ENCODE measurements around the gene SBK2.

Gene SBK2

GRCh38 chr19:55516878-55517620 lies 19.9 kb downstream of the SBK2 start:
- H2AFZ ChIP-seq (ENCODE audit: low read length), result peak overlapping the region; percentile 77
- H3K4me1 ChIP-seq (ENCODE audit: low read length), result no peaks in the 10 kb centered on the region
- no peak overlapping the region for H3K27ac ChIP-seq (ENCODE audit: low read length)
- H3K4me3 ChIP-seq (ENCODE audit: low read length), result peak overlapping the region; percentile 64
- no peaks in the 10 kb centered on the region for H4K20me1 ChIP-seq (ENCODE audit: insufficient read depth, low read length)
- peaks cover 63% of the 10 kb centered on the region for H3K27me3 ChIP-seq (replicated peaks; ENCODE audit: insufficient read depth, low read length)
- TF ChIP-seq EZH2phosphoT487 (IDR thresholded peaks at IDR 0.05; ENCODE audit: low read length) (no peak), EZH2 (optimal IDR thresholded peaks at IDR 0.05; ENCODE audit: low read depth, low read length) (no peak), CTCF (IDR thresholded peaks at IDR 0.05; ENCODE audit: low read length) (peak; percentile 83)
- no peaks in the 10 kb centered on the region for H3F3A ChIP-seq (ENCODE audit: insufficient read depth, low read length)
- H3K9ac ChIP-seq (ENCODE audit: low read length), result peak overlapping the region; percentile 34; the same call in 1 of the 2 replicates
- no peaks in the 10 kb centered on the region for H3K36me3 ChIP-seq (replicated peaks; ENCODE audit: insufficient read depth, low read length)
- no peaks in the 10 kb centered on the region for H3K9me2 ChIP-seq (replicated peaks; ENCODE audit: insufficient read depth, low read length)
- DNase-seq, result peak; percentile 86
- H3K79me2 ChIP-seq (ENCODE audit: low read length), result no peaks in the 10 kb centered on the region
- H3K9me3 ChIP-seq (replicated peaks; ENCODE audit: insufficient read depth, low read length), result no peaks in the 10 kb centered on the region
- H3K4me2 ChIP-seq (ENCODE audit: low read depth, low read length), result peak overlapping the region; percentile 90

GRCh38 chr19:55508120-55508519 lies 28.8 kb downstream of the SBK2 start:
- Histone ChIP-seq H3K4me1 (ENCODE audit: low read length) (peaks cover 4% of the 10 kb centered on the region; the same call in 1 of the 2 replicates), H3F3A (ENCODE audit: insufficient read depth, low read length) (no peaks in the 10 kb centered on the region), H4K20me1 (ENCODE audit: insufficient read depth, low read length) (no peaks in the 10 kb centered on the region), H3K4me2 (ENCODE audit: low read depth, low read length) (no peak overlapping the region), H3K36me3 (replicated peaks; ENCODE audit: insufficient read depth, low read length) (no peaks in the 10 kb centered on the region), H2AFZ (ENCODE audit: low read length) (no peak overlapping the region), H3K9me2 (replicated peaks; ENCODE audit: insufficient read depth, low read length) (no peaks in the 10 kb centered on the region), H3K9ac (ENCODE audit: low read length) (no peak overlapping the region), H3K79me2 (ENCODE audit: low read length) (no peaks in the 10 kb centered on the region), H3K27ac (ENCODE audit: low read length) (no peak overlapping the region), H3K4me3 (ENCODE audit: low read length) (no peak overlapping the region), H3K9me3 (replicated peaks; ENCODE audit: insufficient read depth, low read length) (no peaks in the 10 kb centered on the region), H3K27me3 (replicated peaks; ENCODE audit: insufficient read depth, low read length) (peaks cover 83% of the 10 kb centered on the region)
- TF ChIP-seq EZH2 (optimal IDR thresholded peaks at IDR 0.05; ENCODE audit: low read depth, low read length), result no peak
- TF ChIP-seq CTCF (IDR thresholded peaks at IDR 0.05; ENCODE audit: low read length), result no peak
- TF ChIP-seq EZH2phosphoT487 (IDR thresholded peaks at IDR 0.05; ENCODE audit: low read length), result no peak
- no peak for DNase-seq

- no peaks in the 10 kb centered on the region for H3F3A ChIP-seq (ENCODE audit: insufficient read depth, low read length)
- H2AFZ ChIP-seq (ENCODE audit: low read length), result no peak overlapping the region
- no peaks in the 10 kb centered on the region for H3K9me3 ChIP-seq (replicated peaks; ENCODE audit: insufficient read depth, low read length)
- TF ChIP-seq EZH2phosphoT487 (IDR thresholded peaks at IDR 0.05; ENCODE audit: low read length), result no peak
- no peak for TF ChIP-seq CTCF (IDR thresholded peaks at IDR 0.05; ENCODE audit: low read length)
- no peak for TF ChIP-seq EZH2 (optimal IDR thresholded peaks at IDR 0.05; ENCODE audit: low read depth, low read length)
- H3K9ac ChIP-seq (ENCODE audit: low read length), result no peak overlapping the region
- no peak overlapping the region for H3K27ac ChIP-seq (ENCODE audit: low read length)
- no peaks in the 10 kb centered on the region for H3K9me2 ChIP-seq (replicated peaks; ENCODE audit: insufficient read depth, low read length)
- no peaks in the 10 kb centered on the region for H4K20me1 ChIP-seq (ENCODE audit: insufficient read depth, low read length)
- peaks cover 82% of the 10 kb centered on the region for H3K27me3 ChIP-seq (replicated peaks; ENCODE audit: insufficient read depth, low read length)
- peaks cover 9% of the 10 kb centered on the region; the same call in 1 of the 2 replicates for H3K4me1 ChIP-seq (ENCODE audit: low read length)
- H3K4me3 ChIP-seq (ENCODE audit: low read length), result no peak overlapping the region
- H3K79me2 ChIP-seq (ENCODE audit: low read length), result no peaks in the 10 kb centered on the region
- no peak overlapping the region for H3K4me2 ChIP-seq (ENCODE audit: low read depth, low read length)
- no peaks in the 10 kb centered on the region for H3K36me3 ChIP-seq (replicated peaks; ENCODE audit: insufficient read depth, low read length)
- DNase-seq, result no peak
Measured at GRCh38 chr19:55504981-55505380, 32.0 kb downstream of the SBK2 start.

Measured in MM.1S (cell line).